AG04450 (cell line): ENCODE measurements around the gene ASCC1. TPM values are rescaled to one million over a fixed set of nuclear protein-coding genes. Genes with fewer than 3 reads are reported as not detected.

Experiments
- CTCF ChIA-PET: fragments of 300-600, 350-600 bp; formaldehyde crosslinking; extraction: SDS; loops from one replicate; lab custom pipeline; 2022; ENCODE audit warnings: antibody characterized with exemption, inconsistent platforms; lab: Charles Lee
- POLR2A ChIA-PET: fragments of 350-600 bp; formaldehyde crosslinking; extraction: SDS; loops from one replicate; lab custom pipeline; 2021; ENCODE audit warnings: antibody characterized with exemption, inconsistent platforms; lab: Yijun Ruan, JAX
- DNase-seq: peaks from one replicate; pipeline ENCODE4 v3.0.0-alpha.2; 2011; ENCODE audit warnings: low read depth, low spot score
- H3K27ac ChIP-seq: one replicate; pipeline ENCODE4 v1.5.1; 2012; ENCODE audit warnings: low read depth, low read length, control low read depth
- H3K27me3 ChIP-seq: one replicate; pipeline ENCODE4 v1.6.0; 2012; ENCODE audit warnings: low read length; ENCODE audit not compliant: control insufficient read depth, insufficient read depth
- H3K4me3 ChIP-seq: 2 replicates; pipeline ENCODE4 v1.5.1; 2011; ENCODE audit warnings: mild to moderate bottlenecking, low read depth, low read length, control low read depth
- H3K9me3 ChIP-seq: 2 replicates; pipeline ENCODE4 v1.5.1; 2012; ENCODE audit warnings: low read length; ENCODE audit not compliant: control insufficient read depth, insufficient read depth
- CTCF ChIP-seq: IDR thresholded peaks from 2 replicates; pipeline ENCODE4 v1.5.1; 2011; ENCODE audit warnings: low read depth, low read length, control low read depth, inconsistent platforms
- polyA plus RNA-seq: library from polyadenylated mRNA; depleted of rRNA; stranded (reverse); fragments of >200 nt; gene quantifications from 2 replicates; pipeline ENCODE4 v1.2.3, GENCODE V29; 2011

Gene ASCC1
- polyA plus RNA-seq, 1 experiment, result 43.7 TPM

- Histone ChIP-seq H3K27me3 (no peaks in the 10 kb centered on the region), H3K4me3 (no peak overlapping the region), H3K9me3 (no peaks in the 10 kb centered on the region), H3K27ac (no peak overlapping the region)
- ChIA-PET POLR2A (interaction anchor here (2.5 kb wide), 1 partner anchor 31 kb away, joined by 9 read pairs; the partner anchor contains the start of gene DDIT4), CTCF (interaction anchor here (0.9 to 1.3 kb wide), 3 partner anchors 10 to 18 kb away, joined by 3 to 7 read pairs (median 4); no protein-coding TSS in a partner anchor)
- DNase-seq, result no peak
- TF ChIP-seq CTCF, result no peak
Measured at GRCh38 chr10:72242675-72243074, 26.6 kb upstream of the ASCC1 start.

- Histone ChIP-seq H3K9me3 (no peaks in the 10 kb centered on the region), H3K4me3 (no peak overlapping the region), H3K27me3 (no peaks in the 10 kb centered on the region), H3K27ac (no peak overlapping the region)
- POLR2A ChIA-PET, result interaction anchor here (0.6 kb wide), 1 partner anchor 8 kb away, joined by 3 read pairs; no protein-coding TSS in a partner anchor
- TF ChIP-seq CTCF, result no peak
- DNase-seq, result no peak
- CTCF ChIA-PET, result interaction anchor here (0.7 to 0.9 kb wide), 2 partner anchors 16 to 19 kb away, joined by 4 to 7 read pairs; no protein-coding TSS in a partner anchor
Measured at GRCh38 chr10:72241691-72242252, 25.7 kb upstream of the ASCC1 start.

- ChIA-PET POLR2A (no interaction called here), CTCF (interaction anchor here (0.6 to 1.0 kb wide), 2 partner anchors 16 to 285 kb away, joined by 3 read pairs; no protein-coding TSS in a partner anchor)
- TF ChIP-seq CTCF, result no peak
- no peak for DNase-seq
- Histone ChIP-seq H3K4me3 (no peak overlapping the region), H3K27ac (no peak overlapping the region), H3K9me3 (no peaks in the 10 kb centered on the region), H3K27me3 (no peaks in the 10 kb centered on the region)
Measured at GRCh38 chr10:72240371-72240770, 24.3 kb upstream of the ASCC1 start.

GRCh38 chr10:72239409-72239808, 23.3 kb upstream of the ASCC1 start:
- no peak for DNase-seq
- no peak for TF ChIP-seq CTCF
- Histone ChIP-seq H3K27ac (no peak overlapping the region), H3K27me3 (no peaks in the 10 kb centered on the region), H3K4me3 (no peak overlapping the region), H3K9me3 (no peaks in the 10 kb centered on the region)
- ChIA-PET CTCF (no interaction called here), POLR2A (interaction anchor here (0.6 to 1.6 kb wide), 2 partner anchors 11 to 34 kb away, joined by 3 to 4 read pairs; partner anchors contain the start of gene DDIT4)

- CTCF ChIA-PET, result interaction anchor here (0.5 kb wide), 1 partner anchor 341 kb away, joined by 3 read pairs; no protein-coding TSS in a partner anchor
Measured at GRCh38 chr10:72238392-72239175, 22.5 kb upstream of the ASCC1 start.

More at GRCh38 chr10:72238392-72239175, 22.5 kb upstream of the ASCC1 start:
- POLR2A ChIA-PET, result interaction anchor here (0.6 to 1.6 kb wide), 3 partner anchors 12 to 43 kb away, joined by 3 to 5 read pairs (median 4); partner anchors contain the start of gene DDIT4
- DNase-seq, result no peak
- Histone ChIP-seq H3K4me3 (no peak overlapping the region), H3K27me3 (no peaks in the 10 kb centered on the region), H3K9me3 (no peaks in the 10 kb centered on the region), H3K27ac (no peak overlapping the region)
- TF ChIP-seq CTCF, result no peak
